HepG2 (cell line): ENCODE data around the gene ANKEF1. TPM values are rescaled to one million over a fixed set of nuclear protein-coding genes. Genes with fewer than 3 reads are reported as not detected.

Experiments
- ATAC-seq: fragments of 200-7000 bp; cut with Tn5 transposase; 3 replicates; pipeline ENCODE4 v1.9.1; 2020; ENCODE audit warnings: mild to moderate bottlenecking, moderate library complexity
- BruUV-seq: library from RNA; stranded (reverse); fragments of 400-500 nt; replicated peaks from 2 replicates; lab custom pipeline; 2021; lab: Mats Ljungman, UMichigan
- CTCF ChIA-PET: fragments of 300-600 bp; formaldehyde crosslinking; extraction: SDS; loops from one replicate; lab custom pipeline; 2021; ENCODE audit warnings: low total read pairs, inconsistent platforms, low intra/inter-chr PET ratio; lab: Yijun Ruan, JAX
- POLR2A ChIA-PET: fragments of 350-600 bp; sonication (Branson Sonifier 250); formaldehyde crosslinking; loops from one replicate; lab custom pipeline; 2020; ENCODE audit warnings: antibody characterized with exemption, inconsistent platforms; lab: Yijun Ruan, JAX
- DNase-seq: peaks from one replicate; pipeline ENCODE4 v3.0.0-alpha.2; 2015; ENCODE audit warnings: low spot score
- FAIRE-seq: peaks from 3 replicates; lab custom pipeline; 2011; peaks lifted over from hg19 to GRCh38; lab: Jason Lieb, UNC
- H2AFZ ChIP-seq: one replicate; pipeline ENCODE4 v1.6.1; 2011; ENCODE audit warnings: low read length, inconsistent platforms
- H3K27ac ChIP-seq: fragments of 300-600 bp; 3 replicates; pipeline ENCODE4 v1.8.0; 2011; ENCODE audit warnings: mixed run types, mild to moderate bottlenecking, mixed read lengths, low read length, inconsistent platforms; ENCODE audit not compliant: insufficient read depth; ENCODE audit errors: extremely low read length
- H3K27me3 ChIP-seq, 2 experiments: fragments of 200-600 bp in 1 of 2; 2 replicates in 1 of 2; 3 replicates in 1 of 2; pipeline versions ENCODE4 v1.6.0 to v1.8.0; 2011; ENCODE audit warnings: low read length in 2 of 2, mild to moderate bottlenecking in 2 of 2, moderate library complexity in 2 of 2, inconsistent platforms in 1 of 2; ENCODE audit not compliant: insufficient read depth in 2 of 2, control insufficient read depth in 1 of 2
- H3K36me3 ChIP-seq, 2 experiments: fragments of 200-600 bp in 1 of 2; replicated peaks in 1 of 2; 2 replicates in 1 of 2; 3 replicates in 1 of 2; pipeline versions ENCODE4 v1.5.1 to v1.8.0; 2011; ENCODE audit warnings: low read length in 2 of 2, inconsistent platforms in 1 of 2; ENCODE audit not compliant: insufficient read depth in 2 of 2, control insufficient read depth in 1 of 2
- H3K4me1 ChIP-seq: 2 replicates; pipeline ENCODE4 v1.5.1; 2012; ENCODE audit warnings: low read length, inconsistent platforms; ENCODE audit not compliant: insufficient read depth
- H3K4me2 ChIP-seq: 2 replicates; pipeline ENCODE4 v1.6.0; 2011; ENCODE audit warnings: low read depth, low read length, inconsistent platforms
- H3K4me3 ChIP-seq, 3 experiments: fragments of 200-600 bp in 1 of 3; sonication (generic), shearing (Covaris generic) in 1 of 3; replicated peaks in 1 of 3; 2 replicates each; pipeline ENCODE4 v1.5.1; 2011 to 2016; ENCODE audit warnings: low read length in 3 of 3, inconsistent platforms in 2 of 3, low read depth in 2 of 3, mild to moderate bottlenecking in 2 of 3, control low read depth in 1 of 3, mixed read lengths in 1 of 3; ENCODE audit not compliant: insufficient read depth in 1 of 3
- H3K79me2 ChIP-seq: one replicate; pipeline ENCODE4 v1.6.1; 2011; ENCODE audit warnings: low read length, inconsistent platforms; ENCODE audit not compliant: insufficient read depth
- H3K9ac ChIP-seq: 2 replicates; pipeline ENCODE4 v1.6.0; 2011; ENCODE audit warnings: mild to moderate bottlenecking, low read depth, low read length, inconsistent platforms; ENCODE audit not compliant: insufficient read depth
- H3K9me3 ChIP-seq: 2 replicates; pipeline ENCODE4 v1.5.1; 2012; ENCODE audit warnings: mild to moderate bottlenecking, low read length
- H4K20me1 ChIP-seq: 2 replicates; pipeline ENCODE4 v1.6.0; 2011; ENCODE audit warnings: inconsistent platforms, mild to moderate bottlenecking, low read length, moderate library complexity; ENCODE audit not compliant: insufficient read depth
- FOSL1 ChIP-seq: sonication (generic); formaldehyde crosslinking; IDR thresholded peaks from 2 replicates; pipeline ENCODE4 v1.9.0; 2021; ENCODE audit warnings: missing genetic modification reagents, borderline replicate concordance
- FOSL2 ChIP-seq: sonication (generic); formaldehyde crosslinking; IDR thresholded peaks from 2 replicates; pipeline ENCODE4 v1.4.0; 2020; ENCODE audit warnings: missing genetic modification reagents
- HOXA7 ChIP-seq: sonication (generic); formaldehyde crosslinking; IDR thresholded peaks from 2 replicates; pipeline ENCODE4 v1.8.1; 2022; ENCODE audit warnings: mild to moderate bottlenecking, missing genetic modification reagents, moderate library complexity
- KLF6 ChIP-seq: IDR thresholded peaks from 2 replicates; pipeline ENCODE4 v1.8.0; 2016; ENCODE audit warnings: missing biosample characterization, missing genetic modification reagents
- NFIB ChIP-seq: sonication (generic); formaldehyde crosslinking; IDR thresholded peaks from 2 replicates; pipeline ENCODE4 v1.9.0; 2021; ENCODE audit warnings: missing genetic modification reagents, mild to moderate bottlenecking, borderline replicate concordance
- TARDBP ChIP-seq: sonication (generic); formaldehyde crosslinking; IDR thresholded peaks from 2 replicates; pipeline ENCODE4 v1.8.0; 2022; ENCODE audit warnings: mild to moderate bottlenecking, missing genetic modification reagents
- ZBTB39 ChIP-seq: sonication (generic); formaldehyde crosslinking; IDR thresholded peaks from 2 replicates; pipeline ENCODE4 v1.5.0; 2020; ENCODE audit warnings: missing genetic modification reagents
- ZNF839 ChIP-seq: sonication (generic); formaldehyde crosslinking; IDR thresholded peaks from 2 replicates; pipeline ENCODE4 v1.4.0; 2020; ENCODE audit warnings: missing genetic modification reagents, mild to moderate bottlenecking, borderline replicate concordance
- WGBS: methylation state at CpG from one replicate; pipeline ENCODE4 v1.1.6; 2017; ENCODE audit warnings: low lambda C conversion rate; 5-methylcytosine and 5-hydroxymethylcytosine counted together
- in situ Hi-C: cut with HindIII; loops from 2 replicates; pipeline ENCODE4 v1.10.0; 2017; ENCODE audit warnings: low pct_unique_long_range_greater_than_20kb; ENCODE audit not compliant: extremely low pct_ligation_motif_present
- intact Hi-C: fragments of 100-400 bp; cut with micrococcal nuclease; formaldehyde crosslinking; loops from one replicate; pipeline ENCODE4 v1.10.0; 2022; ENCODE audit not compliant: unreplicated experiment
- polyA plus RNA-seq, 8 experiments: library from polyadenylated mRNA; depleted of rRNA in 3 of 8; stranded (reverse) in 7 of 8; unstranded in 1 of 8; fragments of >200 nt; fragmentation: Illumina TruSeq in 4 of 8; extraction: Trizol in 4 of 8; gene quantifications; 2 replicates each; pipeline versions ENCODE4 v1.2.1 to v1.2.3, GENCODE V29; 2011 to 2016; ENCODE audit warnings: low read depth in 4 of 8, missing spikeins in 1 of 8, mixed read lengths in 1 of 8; ENCODE audit not compliant: insufficient read depth in 1 of 8
- total RNA-seq, 5 experiments: library from RNA; depleted of rRNA; stranded (reverse); fragments of >200 nt; fragmentation: Illumina TruSeq; extraction: Trizol; gene quantifications; 2 replicates each; pipeline ENCODE4 v1.2.3, GENCODE V29; 2016; ENCODE audit warnings: low read depth in 1 of 5
- TF ChIP-seq, protein P1 (sequence below): sonication (generic); formaldehyde crosslinking; IDR thresholded peaks from 2 replicates; pipeline ENCODE4 v1.5.1; 2020; ENCODE audit warnings: mild to moderate bottlenecking, missing genetic modification reagents, borderline replicate concordance

Gene ANKEF1
- total and polyA plus RNA-seq, 2 of the 13 experiments (the other 11 are each of a cell fraction or from before 2014, with no cell fraction given), result 3.1 to 8.6 TPM

DNA sequence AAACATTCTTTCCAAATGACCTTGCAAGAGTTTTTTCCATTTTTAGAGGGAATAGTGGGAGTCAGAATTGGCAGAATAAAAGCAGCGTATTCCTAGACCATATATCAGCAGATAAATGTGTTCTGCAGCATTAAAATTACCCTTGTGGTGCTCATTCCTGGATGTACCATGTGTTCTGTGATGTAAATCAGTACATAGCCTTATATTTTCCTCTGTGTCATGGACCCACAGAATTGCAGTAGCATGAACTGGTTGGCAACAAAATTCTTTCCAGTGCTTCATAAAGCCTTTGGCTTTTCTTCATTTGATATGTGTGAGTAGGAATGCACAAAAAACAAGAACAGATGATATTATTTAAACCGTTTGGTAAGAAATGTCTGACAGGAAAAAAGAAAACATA lies 32.5 kb downstream of the ANKEF1 start:
- in situ Hi-C loops, result no loop called here
- BruUV-seq, result no TSS peak
- POLR2A ChIA-PET, result no interaction called here

DNA sequence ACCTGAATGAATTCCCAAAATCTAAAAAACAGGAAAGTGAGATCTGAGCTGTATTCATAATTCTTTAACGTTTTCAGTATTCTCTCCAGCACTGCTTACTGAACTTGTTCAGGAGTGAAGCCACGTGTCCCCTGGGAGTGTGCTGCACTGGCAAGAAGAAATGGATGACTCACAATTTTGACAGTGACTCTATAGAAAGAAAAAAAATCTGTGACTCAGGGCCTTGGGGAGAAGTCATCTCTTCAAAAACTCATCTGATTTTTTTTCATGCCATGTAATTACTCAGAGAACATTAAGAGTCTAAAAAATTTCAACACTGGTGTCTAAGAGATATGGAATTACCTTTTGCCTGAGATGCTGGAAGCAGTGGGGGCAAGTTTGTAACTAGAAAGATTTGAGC lies 39.7 kb downstream of the ANKEF1 start:
- H3K9me3 ChIP-seq, result no peaks in the 10 kb centered on the region
- H3K27me3 ChIP-seq, result no peaks in the 10 kb centered on the region
- CTCF ChIA-PET, result no interaction called here
- H3K36me3 ChIP-seq, result no peaks in the 10 kb centered on the region
- no TSS peak for BruUV-seq
- H3K79me2 ChIP-seq, result no peaks in the 10 kb centered on the region
- 0% methylated on average over 2 of the region's 2 CpGs for WGBS
- no peak overlapping the region for H3K9ac ChIP-seq
- intact Hi-C loops, result no loop called here
- ATAC-seq (peak; percentile 40; the same call in 1 of the 3 replicates), FAIRE-seq (no peak), DNase-seq (peak; percentile 38)
- no peak overlapping the region for H3K4me2 ChIP-seq
- H3K27ac ChIP-seq, result no peak overlapping the region
- H3K4me3 ChIP-seq, result no peak overlapping the region
- no peaks in the 10 kb centered on the region for H4K20me1 ChIP-seq
- no peak overlapping the region for H2AFZ ChIP-seq
- POLR2A ChIA-PET, result no interaction called here
- in situ Hi-C loops, result no loop called here
- peaks cover 14% of the 10 kb centered on the region for H3K4me1 ChIP-seq
- no peak for TF ChIP-seq KLF6 (CRISPR knock-in tag)
- no peak for TF ChIP-seq HOXA7 (CRISPR knock-in tag)
- peak; percentile 50; the same call in 1 of the 2 replicates for TF ChIP-seq FOSL2
- TF ChIP-seq FOSL1, result 0 out of 2 replicates have a peak, but pooled peaks have one; percentile 3
- TF ChIP-seq, protein P1, sequence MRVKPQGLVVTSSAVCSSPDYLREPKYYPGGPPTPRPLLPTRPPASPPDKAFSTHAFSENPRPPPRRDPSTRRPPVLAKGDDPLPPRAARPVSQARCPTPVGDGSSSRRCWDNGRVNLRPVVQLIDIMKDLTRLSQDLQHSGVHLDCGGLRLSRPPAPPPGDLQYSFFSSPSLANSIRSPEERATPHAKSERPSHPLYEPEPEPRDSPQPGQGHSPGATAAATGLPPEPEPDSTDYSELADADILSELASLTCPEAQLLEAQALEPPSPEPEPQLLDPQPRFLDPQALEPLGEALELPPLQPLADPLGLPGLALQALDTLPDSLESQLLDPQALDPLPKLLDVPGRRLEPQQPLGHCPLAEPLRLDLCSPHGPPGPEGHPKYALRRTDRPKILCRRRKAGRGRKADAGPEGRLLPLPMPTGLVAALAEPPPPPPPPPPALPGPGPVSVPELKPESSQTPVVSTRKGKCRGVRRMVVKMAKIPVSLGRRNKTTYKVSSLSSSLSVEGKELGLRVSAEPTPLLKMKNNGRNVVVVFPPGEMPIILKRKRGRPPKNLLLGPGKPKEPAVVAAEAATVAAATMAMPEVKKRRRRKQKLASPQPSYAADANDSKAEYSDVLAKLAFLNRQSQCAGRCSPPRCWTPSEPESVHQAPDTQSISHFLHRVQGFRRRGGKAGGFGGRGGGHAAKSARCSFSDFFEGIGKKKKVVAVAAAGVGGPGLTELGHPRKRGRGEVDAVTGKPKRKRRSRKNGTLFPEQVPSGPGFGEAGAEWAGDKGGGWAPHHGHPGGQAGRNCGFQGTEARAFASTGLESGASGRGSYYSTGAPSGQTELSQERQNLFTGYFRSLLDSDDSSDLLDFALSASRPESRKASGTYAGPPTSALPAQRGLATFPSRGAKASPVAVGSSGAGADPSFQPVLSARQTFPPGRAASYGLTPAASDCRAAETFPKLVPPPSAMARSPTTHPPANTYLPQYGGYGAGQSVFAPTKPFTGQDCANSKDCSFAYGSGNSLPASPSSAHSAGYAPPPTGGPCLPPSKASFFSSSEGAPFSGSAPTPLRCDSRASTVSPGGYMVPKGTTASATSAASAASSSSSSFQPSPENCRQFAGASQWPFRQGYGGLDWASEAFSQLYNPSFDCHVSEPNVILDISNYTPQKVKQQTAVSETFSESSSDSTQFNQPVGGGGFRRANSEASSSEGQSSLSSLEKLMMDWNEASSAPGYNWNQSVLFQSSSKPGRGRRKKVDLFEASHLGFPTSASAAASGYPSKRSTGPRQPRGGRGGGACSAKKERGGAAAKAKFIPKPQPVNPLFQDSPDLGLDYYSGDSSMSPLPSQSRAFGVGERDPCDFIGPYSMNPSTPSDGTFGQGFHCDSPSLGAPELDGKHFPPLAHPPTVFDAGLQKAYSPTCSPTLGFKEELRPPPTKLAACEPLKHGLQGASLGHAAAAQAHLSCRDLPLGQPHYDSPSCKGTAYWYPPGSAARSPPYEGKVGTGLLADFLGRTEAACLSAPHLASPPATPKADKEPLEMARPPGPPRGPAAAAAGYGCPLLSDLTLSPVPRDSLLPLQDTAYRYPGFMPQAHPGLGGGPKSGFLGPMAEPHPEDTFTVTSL, result no peak

More for the DNA sequence above, 32.5 kb downstream of the ANKEF1 start:
- H3K36me3 ChIP-seq, result no peaks in the 10 kb centered on the region
- no peak overlapping the region for H3K4me3 ChIP-seq
- no peaks in the 10 kb centered on the region for H3K9me3 ChIP-seq
- DNase-seq (no peak), FAIRE-seq (no peak), ATAC-seq (no peak)
- H3K4me2 ChIP-seq, result no peak overlapping the region
- intact Hi-C loops, result no loop called here
- no peaks in the 10 kb centered on the region for H4K20me1 ChIP-seq
- no peak overlapping the region for H3K9ac ChIP-seq
- 3% methylated on average over 2 of the region's 2 CpGs for WGBS
- H3K27me3 ChIP-seq, result no peaks in the 10 kb centered on the region
- no peaks in the 10 kb centered on the region for H3K79me2 ChIP-seq
- no peak overlapping the region for H2AFZ ChIP-seq
- no peak overlapping the region for H3K27ac ChIP-seq
- H3K4me1 ChIP-seq, result no peaks in the 10 kb centered on the region
- CTCF ChIA-PET, result no interaction called here
- no peak for TF ChIP-seq ZBTB39 (CRISPR knock-in tag)
- no peak for TF ChIP-seq TARDBP
- TF ChIP-seq NFIB, result no peak
- no peak for TF ChIP-seq ZNF839 (CRISPR knock-in tag)
